GM12875 (cell line): Measurements from ENCODE around the gene ITGB5.

Experiments used
- H3K4me3 ChIP-seq: one replicate; pipeline ENCODE4 v1.5.1; 2011; ENCODE audit warnings: low read depth, low read length, control low read depth
- CTCF ChIP-seq: IDR thresholded peaks from 2 replicates; pipeline ENCODE4 v1.5.1; 2011; ENCODE audit warnings: low read depth, mild to moderate bottlenecking, control low read depth, inconsistent platforms, low read length, moderate library complexity, borderline replicate concordance; ENCODE audit not compliant: insufficient read depth

ITGB5 gene

GRCh38 chr3:124926426-124927101 lies 39.4 kb upstream of the ITGB5 start:
- TF ChIP-seq CTCF, result no peak

GRCh38 chr3:124924741-124925140 lies 37.6 kb upstream of the ITGB5 start:
- no peak for TF ChIP-seq CTCF
- H3K4me3 ChIP-seq, result no peak overlapping the region

More at GRCh38 chr3:124926426-124927101, 39.4 kb upstream of the ITGB5 start:
- H3K4me3 ChIP-seq, result no peak overlapping the region

- TF ChIP-seq CTCF, result no peak
Observed at GRCh38 chr3:124923833-124924232, 36.7 kb upstream of the ITGB5 start.

GRCh38 chr3:124920718-124921117 lies 33.6 kb upstream of the ITGB5 start:
- no peak for TF ChIP-seq CTCF
- no peak overlapping the region for H3K4me3 ChIP-seq

More at GRCh38 chr3:124923833-124924232, 36.7 kb upstream of the ITGB5 start:
- H3K4me3 ChIP-seq, result no peak overlapping the region

- H3K4me3 ChIP-seq, result no peak overlapping the region
- TF ChIP-seq CTCF, result no peak
Observed at GRCh38 chr3:124919756-124920155, 32.6 kb upstream of the ITGB5 start.

- no peak for TF ChIP-seq CTCF
- no peak overlapping the region for H3K4me3 ChIP-seq
Observed at GRCh38 chr3:124918524-124918923, 31.4 kb upstream of the ITGB5 start.

GRCh38 chr3:124916837-124917409 lies 29.8 kb upstream of the ITGB5 start:
- no peak overlapping the region for H3K4me3 ChIP-seq
- no peak for TF ChIP-seq CTCF
